ENCODE results near the gene PKD1L1.

- TF ChIP-seq POLR2A (IDR thresholded peaks at IDR 0.05) (no peak), POLR2AphosphoS5 (IDR thresholded peaks at IDR 0.05) (no peak), CTCF (IDR thresholded peaks at IDR 0.05) (no peak), EP300 (IDR thresholded peaks at IDR 0.05; ENCODE audit: low read depth) (no peak)
Measured at GRCh38 chr7:47788083-47788482, 160.2 kb downstream of the PKD1L1 start.

Measured in transverse colon (tissue), 4 donors.